Urinary bladder (tissue), 4 donors: ENCODE measurements around the gene GGT7. TPM values are rescaled to one million over a fixed set of nuclear protein-coding genes. Genes with fewer than 3 reads are reported as not detected.
"Not testable (repeated sequence)": the region's sequence is repeated elsewhere in the genome, so short reads cannot be mapped to it uniquely, and the experiment has no call there.

Experiments
- DNase-seq: peaks from one replicate; pipeline ENCODE4 v3.0.0-alpha.2; 2015; ENCODE audit errors: extremely low spot score
- H3K27ac ChIP-seq: one replicate; pipeline ENCODE4 v1.5.1; 2013; ENCODE audit warnings: low read depth, mild to moderate bottlenecking, moderate library complexity
- H3K36me3 ChIP-seq: one replicate; pipeline ENCODE4 v1.6.1; 2013; ENCODE audit warnings: mild to moderate bottlenecking, moderate library complexity; ENCODE audit not compliant: insufficient read depth
- H3K4me1 ChIP-seq: one replicate; pipeline ENCODE4 v1.6.1; 2013; ENCODE audit warnings: mild to moderate bottlenecking, moderate library complexity; ENCODE audit not compliant: insufficient read depth
- H3K4me3 ChIP-seq: one replicate; pipeline ENCODE4 v1.5.1; 2013; ENCODE audit warnings: low read depth, low read length
- WGBS: extraction: QIAGEN DNeasy Blood & Tissue Kit; methylation state at CpG from one replicate; pipeline ENCODE4 v1.1.7; 2013; 5-methylcytosine and 5-hydroxymethylcytosine counted together
- polyA plus RNA-seq: library from polyadenylated mRNA; stranded (reverse); fragments of 200-250 nt; gene quantifications from one replicate; pipeline ENCODE4 v1.2.3, GENCODE V29; 2013
- total RNA-seq: library from RNA; depleted of rRNA; stranded (reverse); fragments of >200 nt; gene quantifications from one replicate; pipeline ENCODE4 v1.2.3, GENCODE V29; 2014
- donor health status: healthy with polysubstance abuse.
- donor health status: healthy.

GGT7 gene
- total and polyA plus RNA-seq, 2 donors: 5.6 to 17.5 TPM

DNA sequence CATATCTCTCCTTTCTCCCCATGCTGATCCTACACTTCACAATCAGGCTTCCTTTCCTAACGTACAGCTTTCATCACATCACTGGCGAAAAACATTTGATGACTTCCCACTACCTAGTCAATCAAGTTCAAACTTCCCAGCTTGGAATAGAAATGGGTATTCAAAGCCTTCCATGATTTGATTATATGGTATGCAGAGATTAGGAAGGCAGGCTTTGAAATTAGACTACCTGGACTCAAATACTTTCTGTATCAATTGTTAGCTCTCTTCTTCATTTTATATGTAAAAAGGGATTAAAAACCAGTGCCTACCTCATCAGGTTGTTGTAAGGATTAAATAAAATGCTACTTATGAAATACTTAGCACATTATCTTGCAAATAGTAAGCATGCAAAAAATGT, 54.9 kb downstream of the GGT7 start:
- no peaks in the 10 kb centered on the region for H3K4me1 ChIP-seq
- H3K36me3 ChIP-seq: no peaks in the 10 kb centered on the region
- H3K4me3 ChIP-seq: no peak overlapping the region
- WGBS: 45% methylated on average over 2 of the region's 2 CpGs
- DNase-seq: no peak
- no peak overlapping the region for H3K27ac ChIP-seq

DNA sequence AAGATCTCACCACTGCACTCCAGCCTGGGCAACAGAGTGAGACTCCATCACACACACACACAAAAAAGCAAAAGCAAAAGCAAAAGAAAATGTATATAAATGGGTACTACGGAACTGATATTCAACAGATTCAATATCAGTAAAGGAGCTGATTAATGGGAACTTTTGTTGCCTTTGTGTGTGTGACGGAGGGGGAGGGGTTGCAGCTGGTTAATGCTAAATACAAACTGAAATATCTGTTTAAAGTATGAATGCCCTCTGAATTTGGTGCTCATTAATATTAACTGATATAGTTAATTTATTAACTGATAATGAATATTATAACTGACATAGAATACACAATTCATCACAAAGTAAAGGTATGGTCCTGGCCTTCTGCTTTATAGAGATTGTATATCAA, 55.6 kb downstream of the GGT7 start:
- 95% methylated on average over 1 of the region's 2 CpGs for WGBS

DNA sequence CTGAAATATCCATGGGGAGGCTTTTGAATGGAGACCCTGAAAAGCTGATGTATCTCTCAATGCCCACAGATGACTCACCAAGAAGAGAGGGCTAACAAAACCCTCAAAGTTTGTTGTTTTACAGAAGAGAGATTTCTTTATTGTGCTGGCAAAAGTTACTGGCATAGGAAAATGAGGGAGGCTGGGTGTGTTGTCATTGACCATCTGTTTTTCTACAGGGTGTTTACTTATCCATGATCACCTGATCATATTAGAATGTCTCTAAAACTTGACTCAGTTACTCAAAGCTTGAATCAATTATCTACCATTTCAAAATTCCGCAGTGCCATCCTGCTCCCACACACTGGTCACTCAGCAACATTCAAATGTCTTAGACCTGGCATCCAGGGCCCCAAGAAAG, 57.0 kb downstream of the GGT7 start:
- Histone ChIP-seq H3K36me3 (no peaks in the 10 kb centered on the region), H3K27ac (no peak overlapping the region), H3K4me1 (no peaks in the 10 kb centered on the region), H3K4me3 (no peak overlapping the region)
- WGBS: 95% methylated on average over 1 of the region's 1 CpG
- DNase-seq: no peak

More for the DNA sequence above, 55.6 kb downstream of the GGT7 start:
- H3K4me3 ChIP-seq: no peak overlapping the region
- no peak for DNase-seq
- H3K36me3 ChIP-seq: no peaks in the 10 kb centered on the region
- H3K27ac ChIP-seq: no peak overlapping the region
- H3K4me1 ChIP-seq: no peaks in the 10 kb centered on the region

DNA sequence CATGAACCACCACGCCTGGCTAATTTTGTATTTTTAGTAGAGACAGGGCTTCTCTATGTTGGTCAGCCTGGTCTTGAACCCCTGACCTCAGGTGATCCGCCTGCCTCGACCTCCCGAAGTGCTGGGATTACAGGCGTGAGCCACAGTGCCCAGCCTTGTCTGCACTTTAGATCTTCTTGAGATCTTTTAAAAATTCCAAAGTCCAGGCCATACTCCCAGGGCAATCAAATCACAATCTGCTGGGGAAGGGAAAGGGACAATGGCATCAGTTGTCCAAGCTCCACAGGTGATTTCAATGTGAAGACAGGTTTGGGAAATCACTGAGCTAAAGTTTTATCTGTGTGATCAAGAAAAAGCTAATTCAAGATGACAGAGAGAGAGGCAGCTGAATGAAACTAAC, 64.1 kb downstream of the GGT7 start:
- WGBS: 97% methylated on average over 5 of the region's 5 CpGs
- Histone ChIP-seq H3K36me3 (no peaks in the 10 kb centered on the region), H3K4me1 (no peaks in the 10 kb centered on the region), H3K27ac (no peak overlapping the region), H3K4me3 (no peak overlapping the region)
- DNase-seq: no peak

DNA sequence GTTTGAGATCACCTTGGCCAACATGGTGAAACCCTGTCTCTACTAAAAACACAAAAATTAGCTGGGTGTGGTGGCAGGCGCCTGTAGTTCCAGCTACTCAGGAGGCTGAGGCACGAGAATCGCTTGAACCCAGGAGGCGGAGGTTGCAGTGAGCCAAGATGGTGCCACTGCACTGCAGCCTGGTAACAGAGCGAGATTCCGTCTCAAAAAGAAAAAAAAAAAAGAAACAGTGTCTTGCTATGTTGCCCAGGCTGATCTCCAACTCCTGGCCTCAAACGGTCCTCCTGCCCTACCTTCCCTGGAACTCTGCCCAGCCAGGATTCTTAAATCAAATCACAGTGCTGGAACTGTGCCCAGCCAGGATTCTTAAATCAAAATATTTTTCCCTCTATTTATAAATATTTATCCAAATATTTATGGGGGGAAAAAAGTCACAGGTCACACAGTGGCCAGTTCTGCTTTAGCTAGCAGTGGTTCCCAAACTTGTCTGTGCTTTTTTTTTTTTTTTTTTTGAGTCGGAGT, 64.7 kb downstream of the GGT7 start:
- WGBS: 75% methylated on average over 8 of the region's 8 CpGs
- not testable (repeated sequence) for H3K4me1 ChIP-seq, DNase-seq, H3K27ac ChIP-seq, H3K36me3 ChIP-seq, H3K4me3 ChIP-seq

DNA sequence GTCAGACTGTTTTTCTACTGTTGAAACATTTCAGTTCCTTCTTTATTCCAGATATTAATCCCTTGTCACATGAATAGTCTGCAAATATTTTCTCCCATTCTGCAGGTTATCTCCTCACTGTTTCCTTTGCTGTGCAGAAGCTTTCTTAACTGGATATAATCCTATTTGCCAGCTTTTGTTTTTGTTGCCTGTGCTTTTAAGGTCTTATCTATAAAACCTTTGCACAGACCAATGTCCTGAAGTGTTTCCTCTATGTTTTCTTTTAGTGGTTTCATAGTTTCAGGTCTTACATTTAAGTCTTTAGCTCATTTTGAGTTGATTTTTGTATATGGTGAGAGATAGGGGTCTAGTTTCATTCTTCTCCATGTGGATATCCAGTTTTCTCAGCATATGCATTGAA, 66.4 kb downstream of the GGT7 start:
- Histone ChIP-seq H3K4me1 (no peaks in the 10 kb centered on the region), H3K27ac (no peak overlapping the region), H3K36me3 (no peaks in the 10 kb centered on the region), H3K4me3 (no peak overlapping the region)
- no peak for DNase-seq

DNA sequence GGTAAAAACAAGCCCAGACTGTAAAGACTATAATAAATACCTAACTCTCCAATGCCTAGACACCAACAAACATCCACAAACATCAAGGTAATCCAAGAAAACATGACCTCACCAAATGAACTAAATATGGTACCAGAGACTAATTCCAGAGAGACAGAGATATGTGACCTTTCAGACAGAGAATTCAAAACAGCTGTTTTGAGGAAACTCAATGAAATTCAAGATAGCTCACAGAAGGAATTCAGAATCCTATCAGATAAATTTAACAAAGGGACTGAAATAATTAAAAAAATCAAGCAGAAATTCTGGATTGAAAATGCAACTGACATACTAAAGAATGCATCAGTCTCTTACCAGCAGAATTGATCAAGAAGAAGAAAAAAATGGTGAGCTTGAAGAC, 73.8 kb downstream of the GGT7 start:
- no peaks in the 10 kb centered on the region for H3K36me3 ChIP-seq
- H3K27ac ChIP-seq: no peak overlapping the region
- no peaks in the 10 kb centered on the region for H3K4me1 ChIP-seq
- no peak for DNase-seq
- no peak overlapping the region for H3K4me3 ChIP-seq

DNA sequence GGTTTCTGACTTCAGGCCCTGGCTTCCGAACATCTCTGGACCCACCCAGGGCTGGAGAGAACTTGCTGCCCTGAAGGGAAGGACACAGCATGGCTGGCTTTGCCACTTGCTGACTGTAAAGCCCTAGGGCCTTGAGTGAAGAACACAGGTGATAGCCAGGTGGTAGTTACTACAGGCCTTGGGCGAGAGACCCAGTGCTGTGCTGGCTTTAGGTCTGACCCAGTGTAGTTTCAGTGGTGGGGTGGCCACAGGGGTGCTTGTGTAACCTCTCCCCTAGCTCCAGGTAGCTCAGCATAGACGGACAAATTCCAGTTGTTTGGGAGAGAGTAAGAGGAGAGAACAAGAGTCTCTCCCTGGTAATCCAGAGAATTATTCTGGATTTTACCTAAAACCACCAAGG, 74.3 kb downstream of the GGT7 start:
- H3K36me3 ChIP-seq: no peaks in the 10 kb centered on the region
- WGBS: 65% methylated on average over 3 of the region's 3 CpGs
- no peak for DNase-seq

DNA sequence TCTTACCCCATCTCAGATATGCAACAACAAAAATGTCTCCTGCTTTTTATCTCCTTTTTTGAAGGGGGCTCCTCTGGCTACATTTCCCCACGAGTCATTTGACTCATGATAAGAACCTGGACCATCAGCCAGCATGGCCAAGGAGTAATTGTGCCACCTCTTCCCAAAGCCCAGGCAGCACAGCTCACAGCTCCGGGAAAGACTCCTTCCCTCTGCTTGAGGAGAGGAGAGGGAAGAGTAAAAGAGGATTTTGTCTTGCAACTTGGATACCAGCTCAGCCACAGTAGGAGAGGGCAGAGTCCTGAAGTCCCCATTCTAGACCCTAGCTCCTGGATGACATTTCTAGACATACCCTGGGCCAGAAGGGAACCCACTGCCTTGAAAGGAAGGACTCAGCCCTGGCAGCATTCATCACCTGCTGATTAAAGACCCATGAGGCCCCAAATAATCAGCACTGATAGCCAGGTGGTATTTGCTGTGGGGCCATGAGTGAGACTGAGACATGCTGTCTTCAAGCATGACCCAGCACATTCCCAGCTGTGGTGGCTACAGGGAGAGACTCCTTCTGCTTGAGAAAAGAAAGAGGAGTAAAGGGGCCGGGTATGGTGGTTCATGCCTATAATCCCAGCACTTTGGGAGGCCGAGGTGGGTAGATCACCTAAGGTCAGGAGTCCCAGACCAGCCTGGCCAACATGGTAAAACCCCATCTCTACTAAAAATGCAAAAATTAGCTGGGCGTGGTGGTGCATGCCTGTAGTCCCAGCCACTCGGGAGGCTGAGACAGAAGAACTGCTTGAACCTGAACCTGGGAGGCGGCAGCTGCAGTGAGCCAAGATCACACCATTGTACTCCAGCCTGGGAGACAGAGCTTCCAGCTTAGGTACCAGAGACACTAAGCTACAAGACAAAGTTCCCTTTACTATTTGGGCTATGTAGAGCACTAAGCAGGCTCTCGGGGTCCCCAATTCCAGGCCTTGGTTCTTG, 75.4 kb downstream of the GGT7 start:
- Histone ChIP-seq H3K36me3 (no peaks in the 10 kb centered on the region), H3K4me1 (no peaks in the 10 kb centered on the region), H3K27ac (no peak overlapping the region), H3K4me3 (no peak overlapping the region)
- no peak for DNase-seq
- WGBS: 91% methylated on average over 8 of the region's 8 CpGs

More for the DNA sequence above, 74.3 kb downstream of the GGT7 start:
- Histone ChIP-seq H3K27ac (no peak overlapping the region), H3K4me3 (no peak overlapping the region), H3K4me1 (no peaks in the 10 kb centered on the region)

Other genes with a start within 250 kb of the GGT7 start
- gene PIGU, start 195.8 kb downstream of the GGT7 start, total RNA-seq: 17.3 TPM
- gene PIGU, start 195.8 kb downstream of the GGT7 start, polyA plus RNA-seq: 19.1 TPM
- 5.8 TPM for gene TP53INP2, start 168.5 kb downstream of the GGT7 start, total RNA-seq
- 47.1 TPM for gene TP53INP2, start 168.5 kb downstream of the GGT7 start, polyA plus RNA-seq
- 19.1 TPM for gene NCOA6, start 47.2 kb downstream of the GGT7 start, total RNA-seq
- 18.8 TPM for gene NCOA6, start 47.2 kb downstream of the GGT7 start, polyA plus RNA-seq
- gene ACSS2, start 3.8 kb upstream of the GGT7 start, total RNA-seq: 21.7 TPM
- 29.5 TPM for gene ACSS2, start 3.8 kb upstream of the GGT7 start, polyA plus RNA-seq
- gene GSS, start 83.0 kb upstream of the GGT7 start, total RNA-seq: 24.9 TPM
- 27.2 TPM for gene GSS, start 83.0 kb upstream of the GGT7 start, polyA plus RNA-seq
- gene MYH7B, start 83.0 kb upstream of the GGT7 start, total RNA-seq: 4.3 TPM
- 0.81 TPM for gene MYH7B, start 83.0 kb upstream of the GGT7 start, polyA plus RNA-seq
- 52.3 TPM for gene TRPC4AP, start 220.0 kb upstream of the GGT7 start, total RNA-seq
- gene TRPC4AP, start 220.0 kb upstream of the GGT7 start, polyA plus RNA-seq: 40.0 TPM